ENCODE data around the gene KLF7. TPM values are rescaled to one million over a fixed set of nuclear protein-coding genes. Genes with fewer than 3 reads are reported as not detected.

KLF7 gene
- total RNA-seq, 3 donors from 2014 or later = 6.7 to 32.7 (median 12.9) TPM

- TF ChIP-seq CTCF (IDR thresholded peaks at IDR 0.05) = no peak
- Histone ChIP-seq H3K4me1 (ENCODE audit: low read depth) (peaks cover 3% of the 10 kb centered on the region), H3K9me3 (no peaks in the 10 kb centered on the region), H3K4me3 (no peak overlapping the region), H3K36me3 (ENCODE audit: low read depth) (no peaks in the 10 kb centered on the region)
- ATAC-seq = no peak
- intact Hi-C loops (cut with DNase I, micrococcal nuclease) = no loop called here
- no peak for DNase-seq
Measured at GRCh38 chr2:207153266-207153975, 12.3 kb downstream of the KLF7 start.

GRCh38 chr2:207151048-207151447, 14.7 kb downstream of the KLF7 start:
- intact Hi-C loops (cut with DNase I, micrococcal nuclease) = no loop called here
- Histone ChIP-seq H3K36me3 (ENCODE audit: low read depth) (no peaks in the 10 kb centered on the region), H3K4me1 (ENCODE audit: low read depth) (no peaks in the 10 kb centered on the region), H3K4me3 (no peak overlapping the region), H3K9me3 (no peaks in the 10 kb centered on the region)
- TF ChIP-seq CTCF (IDR thresholded peaks at IDR 0.05) = no peak
- DNase-seq = no peak
- no peak for ATAC-seq

- H3K4me3 ChIP-seq = no peak overlapping the region
- no peak for DNase-seq
- no peaks in the 10 kb centered on the region for H3K9me3 ChIP-seq
- no peaks in the 10 kb centered on the region for H3K36me3 ChIP-seq (ENCODE audit: low read depth)
- ATAC-seq = no peak
- no peaks in the 10 kb centered on the region for H3K4me1 ChIP-seq (ENCODE audit: low read depth)
- intact Hi-C loops (cut with DNase I, micrococcal nuclease) = no loop called here
- TF ChIP-seq CTCF (IDR thresholded peaks at IDR 0.05) = no peak
Measured at GRCh38 chr2:207150284-207150683, 15.5 kb downstream of the KLF7 start.

GRCh38 chr2:207149249-207150213, 16.2 kb downstream of the KLF7 start:
- intact Hi-C loops (cut with DNase I, micrococcal nuclease) = no loop called here
- H3K4me1 ChIP-seq (ENCODE audit: low read depth) = no peaks in the 10 kb centered on the region
- TF ChIP-seq CTCF (IDR thresholded peaks at IDR 0.05) = no peak
- no peaks in the 10 kb centered on the region for H3K36me3 ChIP-seq (ENCODE audit: low read depth)
- H3K9me3 ChIP-seq = no peaks in the 10 kb centered on the region
- DNase-seq (no peak), ATAC-seq (no peak)
- H3K4me3 ChIP-seq = no peak overlapping the region

- Histone ChIP-seq H3K36me3 (ENCODE audit: low read depth) (no peaks in the 10 kb centered on the region), H3K4me3 (no peak overlapping the region), H3K9me3 (no peaks in the 10 kb centered on the region), H3K4me1 (ENCODE audit: low read depth) (no peaks in the 10 kb centered on the region)
- no peak for DNase-seq
- no peak for TF ChIP-seq CTCF (IDR thresholded peaks at IDR 0.05)
- intact Hi-C loops (cut with DNase I, micrococcal nuclease) = no loop called here
- ATAC-seq = no peak
Measured at GRCh38 chr2:207148020-207148419, 17.7 kb downstream of the KLF7 start.

Data from mucosa of descending colon (tissue), 3 donors.